SK-N-SH (cell line): ENCODE data around the gene C19orf47. TPM values are rescaled to one million over a fixed set of nuclear protein-coding genes. Genes with fewer than 3 reads are reported as not detected.

Experiments used
- CTCF ChIA-PET: fragments of 300-600, 350-600 bp; formaldehyde crosslinking; extraction: SDS; loops from one replicate; lab custom pipeline; 2021; lab: Yijun Ruan, JAX
- POLR2A ChIA-PET: fragments of 350-600 bp; sonication (Branson Sonifier 250); formaldehyde crosslinking; extraction: SDS; loops from one replicate; lab custom pipeline; 2020; ENCODE audit warnings: antibody characterized with exemption, inconsistent platforms; lab: Yijun Ruan, JAX
- DNase-seq: peaks from one replicate; pipeline ENCODE4 v3.0.0; 2012
- H2AFZ ChIP-seq: fragments of 200-600 bp; sonication (generic); 2 replicates; pipeline ENCODE4 v1.8.1; 2016; ENCODE audit warnings: antibody characterized with exemption, mild to moderate bottlenecking, low read depth
- H3F3A ChIP-seq: fragments of 200-600 bp; sonication (generic); replicated peaks from 2 replicates; pipeline ENCODE3; 2016; ENCODE audit warnings: antibody characterized with exemption, mild to moderate bottlenecking; ENCODE audit not compliant: insufficient read depth
- H3K27ac ChIP-seq, 2 experiments: fragments of 200-500 bp in 1 of 2; fragments of 200-600 bp in 1 of 2; sonication (Bioruptor generic) in 1 of 2; sonication (generic), shearing (Covaris generic) in 1 of 2; 2 replicates each; pipeline versions ENCODE4 v1.5.1 to v1.6.1; 2014 to 2016; ENCODE audit warnings: low read depth in 2 of 2, inconsistent platforms in 1 of 2, low read length in 1 of 2, mild to moderate bottlenecking in 1 of 2, mixed read lengths in 1 of 2
- H3K27me3 ChIP-seq: fragments of 200-600 bp; sonication (generic), shearing (Covaris generic); 2 replicates; pipeline ENCODE4 v1.6.1; 2016; ENCODE audit warnings: mixed run types; ENCODE audit not compliant: insufficient read depth
- H3K36me3 ChIP-seq, 2 experiments: fragments of 200-500 bp in 1 of 2; fragments of 200-600 bp in 1 of 2; sonication (Bioruptor generic) in 1 of 2; sonication (generic) in 1 of 2; replicated peaks in 1 of 2; 2 replicates each; pipeline versions ENCODE3 to v1.5.1; 2014 to 2016; ENCODE audit warnings: low read length in 1 of 2, mild to moderate bottlenecking in 1 of 2; ENCODE audit not compliant: insufficient read depth in 2 of 2, control insufficient read depth in 1 of 2
- H3K4me1 ChIP-seq, 2 experiments: fragments of 200-500 bp in 1 of 2; fragments of 200-600 bp in 1 of 2; sonication (Bioruptor generic) in 1 of 2; sonication (generic), shearing (Covaris generic) in 1 of 2; 2 replicates each; pipeline versions ENCODE4 v1.5.1 to v1.6.1; 2014 to 2016; ENCODE audit warnings: low read depth in 1 of 2, low read length in 1 of 2, mixed run types in 1 of 2; ENCODE audit not compliant: insufficient read depth in 2 of 2, control insufficient read depth in 1 of 2
- H3K4me2 ChIP-seq: fragments of 200-600 bp; sonication (generic), shearing (Covaris generic); 2 replicates; pipeline ENCODE4 v1.6.1; 2017; ENCODE audit warnings: mixed run types
- H3K4me3 ChIP-seq, 2 experiments: fragments of 200-500 bp in 1 of 2; fragments of 200-600 bp in 1 of 2; sonication (Bioruptor generic) in 1 of 2; sonication (generic), shearing (Covaris generic) in 1 of 2; 2 replicates each; pipeline versions ENCODE4 v1.5.1 to v1.8.1; 2014 to 2016; ENCODE audit warnings: low read depth in 2 of 2, inconsistent platforms in 1 of 2, low read length in 1 of 2, mild to moderate bottlenecking in 1 of 2, mixed read lengths in 1 of 2, moderate library complexity in 1 of 2
- H3K79me2 ChIP-seq: fragments of 200-600 bp; sonication (generic); 2 replicates; pipeline ENCODE4 v1.8.1; 2017; ENCODE audit warnings: mild to moderate bottlenecking; ENCODE audit not compliant: insufficient read depth
- H3K9ac ChIP-seq: fragments of 200-600 bp; sonication (generic); 2 replicates; pipeline ENCODE4 v1.6.1; 2017; ENCODE audit warnings: mixed run types
- H3K9me2 ChIP-seq: fragments of 200-600 bp; sonication (generic); 2 replicates; pipeline ENCODE4 v1.6.1; 2017; ENCODE audit warnings: mixed run types
- H3K9me3 ChIP-seq: fragments of 200-600 bp; sonication (generic); 2 replicates; pipeline ENCODE4 v1.6.1; 2017; ENCODE audit warnings: mixed run types, mild to moderate bottlenecking, moderate library complexity
- H4K20me1 ChIP-seq: fragments of 200-600 bp; sonication (generic); 2 replicates; pipeline ENCODE4 v1.6.1; 2017; ENCODE audit warnings: mild to moderate bottlenecking, mixed run types; ENCODE audit not compliant: insufficient read depth
- ELF1 ChIP-seq: IDR thresholded peaks from 2 replicates; pipeline ENCODE4 v1.4.0; 2012
- EP300 ChIP-seq, 2 experiments: IDR thresholded peaks; 2 replicates each; pipeline versions ENCODE4 v1.4.0 to v1.6.1; 2012; ENCODE audit warnings: borderline replicate concordance in 1 of 2, low read depth in 1 of 2, low read length in 1 of 2
- FOXM1 ChIP-seq: IDR thresholded peaks from 2 replicates; pipeline ENCODE4 v1.4.0; 2012; ENCODE audit warnings: low read depth, mild to moderate bottlenecking
- MXI1 ChIP-seq: IDR thresholded peaks from 2 replicates; pipeline ENCODE4 v1.6.1; 2012; ENCODE audit warnings: mild to moderate bottlenecking, low read depth, low read length, improper control_type of control experiment
- REST ChIP-seq: IDR thresholded peaks from 2 replicates; pipeline ENCODE4 v1.6.1; 2012; ENCODE audit warnings: mild to moderate bottlenecking, low read depth, low read length, moderate library complexity
- RFX5 ChIP-seq: IDR thresholded peaks from 2 replicates; pipeline ENCODE4 v1.6.1; 2012; ENCODE audit warnings: mild to moderate bottlenecking, improper control_type of control experiment, low read length
- TEAD4 ChIP-seq: IDR thresholded peaks from 2 replicates; pipeline ENCODE4 v1.4.0; 2012; ENCODE audit warnings: mild to moderate bottlenecking, borderline replicate concordance; ENCODE audit not compliant: insufficient read depth
- WGBS: methylation state at CpG from one replicate; pipeline ENCODE4 v1.1.6; 2017; ENCODE audit warnings: low lambda C conversion rate; 5-methylcytosine and 5-hydroxymethylcytosine counted together
- polyA plus RNA-seq, 3 experiments: library from polyadenylated mRNA; depleted of rRNA; stranded (reverse); fragments of >200 nt; gene quantifications; 2 replicates each; pipeline ENCODE4 v1.2.3, GENCODE V29; 2012
- TF ChIP-seq, protein P1 (sequence below): fragments of 200-600 bp; sonication (generic); IDR thresholded peaks from 2 replicates; pipeline ENCODE4 v1.6.1; 2017; ENCODE audit warnings: antibody characterized with exemption, mild to moderate bottlenecking, moderate library complexity

C19orf47 gene
- polyA plus RNA-seq, 1 of the 3 experiments (the other 2 are of a cell fraction), result 17.2 TPM

- Histone ChIP-seq H3K27me3 (no peaks in the 10 kb centered on the region), H3F3A (no peaks in the 10 kb centered on the region), H3K36me3 (peaks cover 19 to 41% of the 10 kb centered on the region in 2 experiments), H3K4me1 (no peaks in the 10 kb centered on the region; a peak in 1 of 4 replicates), H3K9me2 (no peaks in the 10 kb centered on the region), H3K79me2 (no peaks in the 10 kb centered on the region), H4K20me1 (no peaks in the 10 kb centered on the region), H3K27ac (no peak overlapping the region; a peak in 1 of 4 replicates), H3K4me2 (no peak overlapping the region), H2AFZ (no peak overlapping the region), H3K4me3 (no peak overlapping the region), H3K9ac (no peak overlapping the region), H3K9me3 (no peaks in the 10 kb centered on the region)
- CTCF ChIA-PET, result interaction anchor here (2.4 kb wide), 1 partner anchor 26 kb away, joined by 5 read pairs; no protein-coding TSS in a partner anchor
- DNase-seq, result no peak
- POLR2A ChIA-PET, result no interaction called here
- TF ChIP-seq ELF1, result no peak
- WGBS, result 87% methylated on average over 5 of the region's 5 CpGs
Observed at GRCh38 chr19:40331052-40331451, 17.1 kb downstream of the C19orf47 start.

- Histone ChIP-seq H2AFZ (no peak overlapping the region), H3K9me3 (no peaks in the 10 kb centered on the region), H3K79me2 (no peaks in the 10 kb centered on the region), H4K20me1 (no peaks in the 10 kb centered on the region), H3K4me2 (no peak overlapping the region), H3K36me3 (peaks cover 3 to 61% of the 10 kb centered on the region in 2 experiments), H3K4me3 (no peak overlapping the region), H3K4me1 (no peaks in the 10 kb centered on the region; a peak in 1 of 4 replicates), H3K9ac (no peak overlapping the region), H3K9me2 (no peaks in the 10 kb centered on the region), H3K27ac (no peak overlapping the region), H3F3A (no peaks in the 10 kb centered on the region), H3K27me3 (no peaks in the 10 kb centered on the region)
- no peak for DNase-seq
- WGBS, result 94% methylated on average over 12 of the region's 14 CpGs
- ChIA-PET CTCF (no interaction called here), POLR2A (no interaction called here)
- TF ChIP-seq REST (no peak), EP300 (IDR thresholded peaks at IDR 0.05; ENCODE audit: borderline replicate concordance in 1 of 2, low read depth in 1 of 2, low read length in 1 of 2) (no peak), MXI1 (no peak), RFX5 (no peak), FOXM1 (no peak), TEAD4 (no peak)
- TF ChIP-seq, protein P1, sequence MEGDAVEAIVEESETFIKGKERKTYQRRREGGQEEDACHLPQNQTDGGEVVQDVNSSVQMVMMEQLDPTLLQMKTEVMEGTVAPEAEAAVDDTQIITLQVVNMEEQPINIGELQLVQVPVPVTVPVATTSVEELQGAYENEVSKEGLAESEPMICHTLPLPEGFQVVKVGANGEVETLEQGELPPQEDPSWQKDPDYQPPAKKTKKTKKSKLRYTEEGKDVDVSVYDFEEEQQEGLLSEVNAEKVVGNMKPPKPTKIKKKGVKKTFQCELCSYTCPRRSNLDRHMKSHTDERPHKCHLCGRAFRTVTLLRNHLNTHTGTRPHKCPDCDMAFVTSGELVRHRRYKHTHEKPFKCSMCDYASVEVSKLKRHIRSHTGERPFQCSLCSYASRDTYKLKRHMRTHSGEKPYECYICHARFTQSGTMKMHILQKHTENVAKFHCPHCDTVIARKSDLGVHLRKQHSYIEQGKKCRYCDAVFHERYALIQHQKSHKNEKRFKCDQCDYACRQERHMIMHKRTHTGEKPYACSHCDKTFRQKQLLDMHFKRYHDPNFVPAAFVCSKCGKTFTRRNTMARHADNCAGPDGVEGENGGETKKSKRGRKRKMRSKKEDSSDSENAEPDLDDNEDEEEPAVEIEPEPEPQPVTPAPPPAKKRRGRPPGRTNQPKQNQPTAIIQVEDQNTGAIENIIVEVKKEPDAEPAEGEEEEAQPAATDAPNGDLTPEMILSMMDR, result no peak
Observed at GRCh38 chr19:40326201-40326600, 22.0 kb downstream of the C19orf47 start.
